ENCODE results near the gene CDC42EP4. TPM values are rescaled to one million over a fixed set of nuclear protein-coding genes. Genes with fewer than 3 reads are reported as not detected.
A peak's percentile ranks its signal among the peaks of the same experiment; 100 is the strongest.

The CDC42EP4 gene
- total and polyA plus RNA-seq, 4 donors, result 50.4 to 106 (median 78.1) TPM

GRCh38 chr17:73305845-73306836 lies 5.7 kb downstream of the CDC42EP4 start:
- Histone ChIP-seq H3K9me3 (ENCODE audit: control insufficient read depth, insufficient read depth, low read length) (no peaks in the 10 kb centered on the region), H3K27me3 (ENCODE audit: control insufficient read depth, insufficient read depth, low read length) (no peaks in the 10 kb centered on the region), H3K36me3 (ENCODE audit: control insufficient read depth, insufficient read depth, low read length) (peaks cover 20% of the 10 kb centered on the region), H3K27ac (ENCODE audit: low read depth, low read length) (peak overlapping the region; percentile 65), H3K4me1 (ENCODE audit: control insufficient read depth, insufficient read depth, low read length) (peaks cover 68% of the 10 kb centered on the region), H3K4me3 (ENCODE audit: low read depth, low read length) (peak overlapping the region; percentile 16)
- WGBS (ENCODE audit: insufficient coverage), result 58% methylated on average over 8 of the region's 11 CpGs
- no peak for DNase-seq (ENCODE audit: low read depth in 4 of 6, low spot score in 6 of 6)

- Histone ChIP-seq H3K4me3 (ENCODE audit: low read depth, low read length) (peak overlapping the region; percentile 16), H3K36me3 (ENCODE audit: control insufficient read depth, insufficient read depth, low read length) (peaks cover 20% of the 10 kb centered on the region), H3K27ac (ENCODE audit: low read depth, low read length) (peak overlapping the region; percentile 65), H3K9me3 (ENCODE audit: control insufficient read depth, insufficient read depth, low read length) (no peaks in the 10 kb centered on the region), H3K27me3 (ENCODE audit: control insufficient read depth, insufficient read depth, low read length) (no peaks in the 10 kb centered on the region), H3K4me1 (ENCODE audit: control insufficient read depth, insufficient read depth, low read length) (peaks cover 72% of the 10 kb centered on the region)
- DNase-seq (ENCODE audit: low read depth in 4 of 6, low spot score in 6 of 6), result peak in 1 of 6 donors; percentile 63
- 12% methylated on average over 14 of the region's 16 CpGs for WGBS (ENCODE audit: insufficient coverage)
These were observed 6.6 kb downstream of the CDC42EP4 start for GRCh38 chr17:73304971-73305812.

GRCh38 chr17:73304438-73304837 lies 7.4 kb downstream of the CDC42EP4 start:
- Histone ChIP-seq H3K27ac (ENCODE audit: low read depth, low read length) (peak overlapping the region; percentile 65), H3K9me3 (ENCODE audit: control insufficient read depth, insufficient read depth, low read length) (no peaks in the 10 kb centered on the region), H3K4me3 (ENCODE audit: low read depth, low read length) (no peak overlapping the region), H3K4me1 (ENCODE audit: control insufficient read depth, insufficient read depth, low read length) (peaks cover 72% of the 10 kb centered on the region), H3K36me3 (ENCODE audit: control insufficient read depth, insufficient read depth, low read length) (peaks cover 20% of the 10 kb centered on the region), H3K27me3 (ENCODE audit: control insufficient read depth, insufficient read depth, low read length) (no peaks in the 10 kb centered on the region)
- DNase-seq (ENCODE audit: low read depth in 4 of 6, low spot score in 6 of 6), result no peak
- WGBS (ENCODE audit: insufficient coverage), result 87% methylated on average over 3 of the region's 8 CpGs

GRCh38 chr17:73302189-73302588 lies 9.6 kb downstream of the CDC42EP4 start:
- Histone ChIP-seq H3K27me3 (ENCODE audit: control insufficient read depth, insufficient read depth, low read length) (no peaks in the 10 kb centered on the region), H3K36me3 (ENCODE audit: control insufficient read depth, insufficient read depth, low read length) (peaks cover 12% of the 10 kb centered on the region), H3K4me3 (ENCODE audit: low read depth, low read length) (no peak overlapping the region), H3K4me1 (ENCODE audit: control insufficient read depth, insufficient read depth, low read length) (peaks cover 68% of the 10 kb centered on the region), H3K9me3 (ENCODE audit: control insufficient read depth, insufficient read depth, low read length) (no peaks in the 10 kb centered on the region), H3K27ac (ENCODE audit: low read depth, low read length) (no peak overlapping the region)
- no peak for DNase-seq (ENCODE audit: low read depth in 4 of 6, low spot score in 6 of 6)
- WGBS (ENCODE audit: insufficient coverage), result 38% methylated on average over 1 of the region's 3 CpGs

GRCh38 chr17:73301369-73301768 lies 10.4 kb downstream of the CDC42EP4 start:
- no CpG with 5 or more reads among the region's 2 CpGs for WGBS (ENCODE audit: insufficient coverage)
- no peak for DNase-seq (ENCODE audit: low read depth in 4 of 6, low spot score in 6 of 6)
- peaks cover 8% of the 10 kb centered on the region for H3K36me3 ChIP-seq (ENCODE audit: control insufficient read depth, insufficient read depth, low read length)
- no peak overlapping the region for H3K27ac ChIP-seq (ENCODE audit: low read depth, low read length)
- H3K27me3 ChIP-seq (ENCODE audit: control insufficient read depth, insufficient read depth, low read length), result no peaks in the 10 kb centered on the region
- peaks cover 60% of the 10 kb centered on the region for H3K4me1 ChIP-seq (ENCODE audit: control insufficient read depth, insufficient read depth, low read length)
- no peaks in the 10 kb centered on the region for H3K9me3 ChIP-seq (ENCODE audit: control insufficient read depth, insufficient read depth, low read length)
- no peak overlapping the region for H3K4me3 ChIP-seq (ENCODE audit: low read depth, low read length)

GRCh38 chr17:73300392-73300791 lies 11.4 kb downstream of the CDC42EP4 start:
- Histone ChIP-seq H3K27ac (ENCODE audit: low read depth, low read length) (no peak overlapping the region), H3K9me3 (ENCODE audit: control insufficient read depth, insufficient read depth, low read length) (no peaks in the 10 kb centered on the region), H3K4me1 (ENCODE audit: control insufficient read depth, insufficient read depth, low read length) (peaks cover 50% of the 10 kb centered on the region), H3K27me3 (ENCODE audit: control insufficient read depth, insufficient read depth, low read length) (no peaks in the 10 kb centered on the region), H3K36me3 (ENCODE audit: control insufficient read depth, insufficient read depth, low read length) (peaks cover 7% of the 10 kb centered on the region), H3K4me3 (ENCODE audit: low read depth, low read length) (no peak overlapping the region)
- 100% methylated on average over 2 of the region's 3 CpGs for WGBS (ENCODE audit: insufficient coverage)
- DNase-seq (ENCODE audit: low read depth in 4 of 6, low spot score in 6 of 6), result no peak

GRCh38 chr17:73297934-73298861 lies 13.6 kb downstream of the CDC42EP4 start:
- Histone ChIP-seq H3K4me1 (ENCODE audit: control insufficient read depth, insufficient read depth, low read length) (peaks cover 53% of the 10 kb centered on the region), H3K27ac (ENCODE audit: low read depth, low read length) (peak overlapping the region; percentile 40), H3K9me3 (ENCODE audit: control insufficient read depth, insufficient read depth, low read length) (no peaks in the 10 kb centered on the region), H3K27me3 (ENCODE audit: control insufficient read depth, insufficient read depth, low read length) (no peaks in the 10 kb centered on the region), H3K36me3 (ENCODE audit: control insufficient read depth, insufficient read depth, low read length) (peaks cover 9% of the 10 kb centered on the region), H3K4me3 (ENCODE audit: low read depth, low read length) (no peak overlapping the region)
- 34% methylated on average over 9 of the region's 15 CpGs for WGBS (ENCODE audit: insufficient coverage)
- DNase-seq (ENCODE audit: low read depth in 4 of 6, low spot score in 6 of 6), result no peak

GRCh38 chr17:73293480-73293911 lies 18.3 kb downstream of the CDC42EP4 start:
- Histone ChIP-seq H3K36me3 (ENCODE audit: control insufficient read depth, insufficient read depth, low read length) (peaks cover 18% of the 10 kb centered on the region), H3K4me1 (ENCODE audit: control insufficient read depth, insufficient read depth, low read length) (peaks cover 71% of the 10 kb centered on the region), H3K27ac (ENCODE audit: low read depth, low read length) (peak overlapping the region; percentile 47), H3K9me3 (ENCODE audit: control insufficient read depth, insufficient read depth, low read length) (no peaks in the 10 kb centered on the region), H3K27me3 (ENCODE audit: control insufficient read depth, insufficient read depth, low read length) (no peaks in the 10 kb centered on the region), H3K4me3 (ENCODE audit: low read depth, low read length) (no peak overlapping the region)
- WGBS (ENCODE audit: insufficient coverage), result 67% methylated on average over 5 of the region's 9 CpGs
- DNase-seq (ENCODE audit: low read depth in 4 of 6, low spot score in 6 of 6), result no peak

- WGBS (ENCODE audit: insufficient coverage), result 66% methylated on average over 11 of the region's 11 CpGs
- H3K27ac ChIP-seq (ENCODE audit: low read depth, low read length), result peak overlapping the region; percentile 42
- H3K4me1 ChIP-seq (ENCODE audit: control insufficient read depth, insufficient read depth, low read length), result peaks cover 71% of the 10 kb centered on the region
- H3K4me3 ChIP-seq (ENCODE audit: low read depth, low read length), result no peak overlapping the region
- DNase-seq (ENCODE audit: low read depth in 4 of 6, low spot score in 6 of 6), result no peak
- H3K27me3 ChIP-seq (ENCODE audit: control insufficient read depth, insufficient read depth, low read length), result no peaks in the 10 kb centered on the region
- no peaks in the 10 kb centered on the region for H3K9me3 ChIP-seq (ENCODE audit: control insufficient read depth, insufficient read depth, low read length)
- H3K36me3 ChIP-seq (ENCODE audit: control insufficient read depth, insufficient read depth, low read length), result peaks cover 21% of the 10 kb centered on the region
These were observed 18.8 kb downstream of the CDC42EP4 start for GRCh38 chr17:73293031-73293430.

Measured in spinal cord (tissue), 10 donors.